ENCODE results near the gene PLCXD3.

PLCXD3 gene

GRCh38 chr5:41414598-41414997 is 95.8 kb downstream of the PLCXD3 start:
- no peaks in the 10 kb centered on the region for H3K9me2 ChIP-seq (replicated peaks; ENCODE audit: low read depth, low read length)
- no peaks in the 10 kb centered on the region for H3K9me3 ChIP-seq (ENCODE audit: insufficient read depth, low read depth, low read length)
- TF ChIP-seq CTCF (conservative IDR thresholded peaks at IDR 0.05; ENCODE audit: low read length) (no peak), EZH2phosphoT487 (IDR thresholded peaks at IDR 0.05; ENCODE audit: borderline replicate concordance) (no peak)
- no peaks in the 10 kb centered on the region for H3K27me3 ChIP-seq (ENCODE audit: insufficient read depth, low read length, poor library complexity, severe bottlenecking)
- no peak overlapping the region for H3K9ac ChIP-seq (ENCODE audit: low read depth, low read length, poor library complexity, severe bottlenecking)
- H3K4me3 ChIP-seq (ENCODE audit: low read length, poor library complexity, severe bottlenecking) = no peak overlapping the region
- no peaks in the 10 kb centered on the region for H4K20me1 ChIP-seq (ENCODE audit: insufficient read depth, low read length, poor library complexity, severe bottlenecking)
- no peaks in the 10 kb centered on the region for H3F3A ChIP-seq (ENCODE audit: low read depth)
- H3K36me3 ChIP-seq (ENCODE audit: insufficient read depth, low read length) = no peaks in the 10 kb centered on the region
- H3K79me2 ChIP-seq (ENCODE audit: insufficient read depth, low read length) = no peaks in the 10 kb centered on the region
- no peak overlapping the region for H2AFZ ChIP-seq (ENCODE audit: low read length)
- no peak overlapping the region for H3K4me2 ChIP-seq (ENCODE audit: low read depth, low read length, poor library complexity, severe bottlenecking)
- H3K4me1 ChIP-seq (ENCODE audit: insufficient read depth, low read length, poor library complexity, severe bottlenecking) = no peaks in the 10 kb centered on the region

GRCh38 chr5:41413074-41413473 is 97.3 kb downstream of the PLCXD3 start:
- Histone ChIP-seq H3K4me3 (ENCODE audit: low read length, poor library complexity, severe bottlenecking) (no peak overlapping the region), H3K4me2 (ENCODE audit: low read depth, low read length, poor library complexity, severe bottlenecking) (no peak overlapping the region), H4K20me1 (ENCODE audit: insufficient read depth, low read length, poor library complexity, severe bottlenecking) (no peaks in the 10 kb centered on the region), H3K4me1 (ENCODE audit: insufficient read depth, low read length, poor library complexity, severe bottlenecking) (no peaks in the 10 kb centered on the region), H3K36me3 (ENCODE audit: insufficient read depth, low read length) (no peaks in the 10 kb centered on the region), H3K9me3 (ENCODE audit: insufficient read depth, low read depth, low read length) (no peaks in the 10 kb centered on the region), H3K79me2 (ENCODE audit: insufficient read depth, low read length) (no peaks in the 10 kb centered on the region), H3K9ac (ENCODE audit: low read depth, low read length, poor library complexity, severe bottlenecking) (no peak overlapping the region), H3K9me2 (replicated peaks; ENCODE audit: low read depth, low read length) (no peaks in the 10 kb centered on the region), H2AFZ (ENCODE audit: low read length) (no peak overlapping the region), H3K27me3 (ENCODE audit: insufficient read depth, low read length, poor library complexity, severe bottlenecking) (no peaks in the 10 kb centered on the region), H3F3A (ENCODE audit: low read depth) (no peaks in the 10 kb centered on the region)
- TF ChIP-seq CTCF (conservative IDR thresholded peaks at IDR 0.05; ENCODE audit: low read length) (no peak), EZH2phosphoT487 (IDR thresholded peaks at IDR 0.05; ENCODE audit: borderline replicate concordance) (no peak)

DNA sequence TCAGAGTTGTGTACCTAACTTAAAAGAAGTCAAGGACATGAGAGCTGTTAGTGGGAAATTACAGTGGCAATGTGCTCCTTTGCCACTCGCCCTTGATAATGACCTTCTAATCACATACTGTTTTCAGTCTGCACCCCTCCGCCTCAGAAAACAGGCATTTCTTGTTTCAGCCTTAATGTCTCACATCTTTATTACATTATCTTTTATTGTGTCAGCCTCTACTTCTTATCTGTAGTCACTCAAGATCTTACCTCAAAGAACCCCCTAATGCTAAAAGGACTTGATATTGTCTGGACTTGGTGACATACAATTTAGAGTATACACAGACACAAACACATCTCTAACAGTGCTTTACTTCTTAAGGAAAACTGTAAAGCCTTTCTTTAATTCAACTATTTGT is 97.9 kb downstream of the PLCXD3 start:
- Histone ChIP-seq H3K9ac (ENCODE audit: low read depth, low read length, poor library complexity, severe bottlenecking) (no peak overlapping the region), H3K4me2 (ENCODE audit: low read depth, low read length, poor library complexity, severe bottlenecking) (no peak overlapping the region), H3K79me2 (ENCODE audit: insufficient read depth, low read length) (no peaks in the 10 kb centered on the region), H3K4me3 (ENCODE audit: low read length, poor library complexity, severe bottlenecking) (no peak overlapping the region), H2AFZ (ENCODE audit: low read length) (no peak overlapping the region), H3K4me1 (ENCODE audit: insufficient read depth, low read length, poor library complexity, severe bottlenecking) (no peaks in the 10 kb centered on the region), H3K36me3 (ENCODE audit: insufficient read depth, low read length) (no peaks in the 10 kb centered on the region), H3F3A (ENCODE audit: low read depth) (no peaks in the 10 kb centered on the region), H3K27me3 (ENCODE audit: insufficient read depth, low read length, poor library complexity, severe bottlenecking) (no peaks in the 10 kb centered on the region), H4K20me1 (ENCODE audit: insufficient read depth, low read length, poor library complexity, severe bottlenecking) (no peaks in the 10 kb centered on the region), H3K9me3 (ENCODE audit: insufficient read depth, low read depth, low read length) (no peaks in the 10 kb centered on the region), H3K9me2 (replicated peaks; ENCODE audit: low read depth, low read length) (no peaks in the 10 kb centered on the region)
- TF ChIP-seq EZH2phosphoT487 (IDR thresholded peaks at IDR 0.05; ENCODE audit: borderline replicate concordance) = no peak

GRCh38 chr5:41410737-41411136 is 99.7 kb downstream of the PLCXD3 start:
- no peak overlapping the region for H3K9ac ChIP-seq (ENCODE audit: low read depth, low read length, poor library complexity, severe bottlenecking)
- no peaks in the 10 kb centered on the region for H3K9me3 ChIP-seq (ENCODE audit: insufficient read depth, low read depth, low read length)
- H3K4me1 ChIP-seq (ENCODE audit: insufficient read depth, low read length, poor library complexity, severe bottlenecking) = no peaks in the 10 kb centered on the region
- no peak overlapping the region for H3K4me3 ChIP-seq (ENCODE audit: low read length, poor library complexity, severe bottlenecking)
- no peak overlapping the region for H3K4me2 ChIP-seq (ENCODE audit: low read depth, low read length, poor library complexity, severe bottlenecking)
- TF ChIP-seq CTCF (conservative IDR thresholded peaks at IDR 0.05; ENCODE audit: low read length) (0 out of 2 replicates have a peak, but pooled peaks have one; percentile 10), EZH2phosphoT487 (IDR thresholded peaks at IDR 0.05; ENCODE audit: borderline replicate concordance) (no peak)
- H2AFZ ChIP-seq (ENCODE audit: low read length) = no peak overlapping the region
- no peaks in the 10 kb centered on the region for H3K79me2 ChIP-seq (ENCODE audit: insufficient read depth, low read length)
- no peaks in the 10 kb centered on the region for H3K27me3 ChIP-seq (ENCODE audit: insufficient read depth, low read length, poor library complexity, severe bottlenecking)
- H4K20me1 ChIP-seq (ENCODE audit: insufficient read depth, low read length, poor library complexity, severe bottlenecking) = no peaks in the 10 kb centered on the region
- no peaks in the 10 kb centered on the region for H3K9me2 ChIP-seq (replicated peaks; ENCODE audit: low read depth, low read length)
- no peaks in the 10 kb centered on the region for H3F3A ChIP-seq (ENCODE audit: low read depth)
- no peaks in the 10 kb centered on the region for H3K36me3 ChIP-seq (ENCODE audit: insufficient read depth, low read length)
